Measurements from ENCODE around the gene GRIK4.

DNA sequence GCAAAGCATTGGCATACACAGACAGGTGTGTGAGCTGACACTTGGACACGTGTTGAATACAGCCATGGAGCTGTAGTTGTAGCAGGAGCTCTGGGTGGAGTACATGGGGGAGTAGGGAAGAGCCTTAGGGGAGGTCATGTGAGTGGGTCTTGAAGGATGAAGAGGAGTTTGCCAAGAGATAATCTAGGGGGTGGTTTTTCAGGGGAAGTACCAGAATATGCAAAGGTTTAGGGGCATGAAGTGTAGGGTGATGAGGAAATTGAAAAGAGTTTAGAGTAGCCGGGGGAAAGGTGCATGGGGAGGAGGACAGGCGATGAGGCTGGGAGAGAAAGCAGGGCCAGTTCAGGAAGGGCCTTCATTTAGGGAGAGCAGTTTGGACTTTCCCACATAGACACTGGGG is 74.5 kb downstream of the GRIK4 start:
- TF ChIP-seq FOXM1 (IDR thresholded peaks at IDR 0.05; ENCODE audit: low read depth) (no peak), POLR2AphosphoS5 (IDR thresholded peaks at IDR 0.05; ENCODE audit: low read depth, low read length) (no peak), CHD2 (IDR thresholded peaks at IDR 0.05; ENCODE audit: low read length, partially characterized antibody) (no peak), SMC3 (IDR thresholded peaks at IDR 0.05; ENCODE audit: low read depth, low read length) (no peak), RAD21 (IDR thresholded peaks at IDR 0.05; ENCODE audit: low read length) (no peak), MXI1 (IDR thresholded peaks at IDR 0.05; ENCODE audit: low read depth, low read length) (no peak)
- TF ChIP-seq, protein P1, sequence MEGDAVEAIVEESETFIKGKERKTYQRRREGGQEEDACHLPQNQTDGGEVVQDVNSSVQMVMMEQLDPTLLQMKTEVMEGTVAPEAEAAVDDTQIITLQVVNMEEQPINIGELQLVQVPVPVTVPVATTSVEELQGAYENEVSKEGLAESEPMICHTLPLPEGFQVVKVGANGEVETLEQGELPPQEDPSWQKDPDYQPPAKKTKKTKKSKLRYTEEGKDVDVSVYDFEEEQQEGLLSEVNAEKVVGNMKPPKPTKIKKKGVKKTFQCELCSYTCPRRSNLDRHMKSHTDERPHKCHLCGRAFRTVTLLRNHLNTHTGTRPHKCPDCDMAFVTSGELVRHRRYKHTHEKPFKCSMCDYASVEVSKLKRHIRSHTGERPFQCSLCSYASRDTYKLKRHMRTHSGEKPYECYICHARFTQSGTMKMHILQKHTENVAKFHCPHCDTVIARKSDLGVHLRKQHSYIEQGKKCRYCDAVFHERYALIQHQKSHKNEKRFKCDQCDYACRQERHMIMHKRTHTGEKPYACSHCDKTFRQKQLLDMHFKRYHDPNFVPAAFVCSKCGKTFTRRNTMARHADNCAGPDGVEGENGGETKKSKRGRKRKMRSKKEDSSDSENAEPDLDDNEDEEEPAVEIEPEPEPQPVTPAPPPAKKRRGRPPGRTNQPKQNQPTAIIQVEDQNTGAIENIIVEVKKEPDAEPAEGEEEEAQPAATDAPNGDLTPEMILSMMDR (IDR thresholded peaks at IDR 0.05) = no peak

All from SK-N-SH (cell line).